ENCODE results near the gene TPM1. TPM values are rescaled to one million over a fixed set of nuclear protein-coding genes. Genes with fewer than 3 reads are reported as not detected.

The TPM1 gene
- total RNA-seq, 1 experiment from 2014 or later: 748 TPM

DNA sequence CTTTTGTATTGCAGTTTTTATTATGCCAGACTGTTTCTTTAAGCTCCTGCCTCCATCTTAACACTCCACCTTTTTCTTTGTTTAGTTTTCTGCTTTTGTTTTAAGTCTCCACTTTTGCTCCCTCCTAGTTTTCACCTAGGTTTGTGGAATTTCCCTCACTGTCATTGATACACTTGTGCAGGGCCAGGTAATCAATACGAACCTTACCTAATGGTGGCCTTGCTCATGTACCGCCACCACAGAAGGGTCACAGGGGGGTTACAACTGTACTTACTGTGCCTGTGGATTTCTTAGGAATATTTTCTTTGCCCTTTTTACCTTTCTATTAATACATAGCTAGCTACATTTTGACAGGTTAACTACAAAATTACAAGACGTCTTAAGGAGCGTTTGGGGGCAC, 43.4 kb upstream of the TPM1 start:
- Mint-ChIP-seq H3K4me1 (peaks cover 20 to 29% of the 10 kb centered on the region in 2 experiments), H3K4me3 (no peak overlapping the region), H3K9me3 (no peaks in the 10 kb centered on the region), H3K27ac (no peak overlapping the region; a peak in 1 of 7 replicates), H3K27me3 (ENCODE audit: low read depth) (no peaks in the 10 kb centered on the region; the same call in 1 of the 2 replicates), H3K36me3 (ENCODE audit: insufficient read depth in 1 of 3, low read depth in 3 of 3) (no peaks in the 10 kb centered on the region)
- no peaks in the 10 kb centered on the region for H3K4me1 ChIP-seq (ENCODE audit: insufficient read depth, low read length)
- no CpG with 5 or more reads among the region's 4 CpGs for WGBS (ENCODE audit: extremely low coverage, insufficient read length, low lambda C conversion rate)
- H3T11ph ChIP-seq (ENCODE audit: low read length): no peak overlapping the region
- H3K79me2 ChIP-seq (ENCODE audit: insufficient read depth, low read length): no peaks in the 10 kb centered on the region
- no peak for DNase-seq
- H3K18ac ChIP-seq (ENCODE audit: insufficient read length, low read depth, low read length): no peak overlapping the region
- H2BK12ac ChIP-seq (ENCODE audit: insufficient read length, low read depth, low read length): no peak overlapping the region
- no peak overlapping the region for H4K8ac ChIP-seq (replicated peaks; ENCODE audit: insufficient read length, low read depth, low read length)
- H3K4ac ChIP-seq (ENCODE audit: low read depth, low read length): no peak overlapping the region
- no peaks in the 10 kb centered on the region for H3K79me1 ChIP-seq (ENCODE audit: insufficient read depth, low read depth, low read length, poor library complexity, severe bottlenecking)
- no peak overlapping the region for H4K91ac ChIP-seq (ENCODE audit: insufficient read length, low read depth, low read length)
- no peak overlapping the region for H2BK5ac ChIP-seq (ENCODE audit: insufficient read length, low read length)
- H2BK20ac ChIP-seq (ENCODE audit: low read depth, low read length, poor library complexity, severe bottlenecking): no peak overlapping the region
- no peaks in the 10 kb centered on the region for H3K27me3 ChIP-seq (ENCODE audit: insufficient read depth, low read length)
- H4K5ac ChIP-seq (ENCODE audit: insufficient read length, low read depth, low read length): no peak overlapping the region
- TF ChIP-seq CTCF (conservative IDR thresholded peaks at IDR 0.05): no peak
- H3K9me3 ChIP-seq (ENCODE audit: control insufficient read depth, low read depth, low read length): no peaks in the 10 kb centered on the region
- no peak overlapping the region for H2BK15ac ChIP-seq (ENCODE audit: low read depth, low read length)
- H3K27ac ChIP-seq (ENCODE audit: insufficient read length, low read depth, low read length): no peak overlapping the region
- no peak overlapping the region for H3K23ac ChIP-seq (ENCODE audit: insufficient read length, low read depth, low read length)
- no peak overlapping the region for H2BK120ac ChIP-seq (ENCODE audit: low read depth, low read length, poor library complexity, severe bottlenecking)
- H3K9ac ChIP-seq (ENCODE audit: extremely low read depth, insufficient read length, low read length): no peak overlapping the region
- H3K14ac ChIP-seq (ENCODE audit: insufficient read depth, low read length): no peak overlapping the region
- H2AFZ ChIP-seq (ENCODE audit: low read length): no peak overlapping the region
- H2AK5ac ChIP-seq (ENCODE audit: insufficient read length, low read length): no peak overlapping the region
- H3K4me2 ChIP-seq (ENCODE audit: insufficient read depth, insufficient read length, low read length): no peak overlapping the region
- H3K56ac ChIP-seq (ENCODE audit: insufficient read length, low read depth, low read length): no peak overlapping the region
- H3K23me2 ChIP-seq (ENCODE audit: insufficient read length, low read depth, low read length, poor library complexity, severe bottlenecking): no peaks in the 10 kb centered on the region
- H4K20me1 ChIP-seq (ENCODE audit: control insufficient read depth, insufficient read depth, insufficient read length): no peaks in the 10 kb centered on the region

Measured in H9 (cell line).